H1 (cell line): Measurements from ENCODE around the gene SIDT1. TPM values are rescaled to one million over a fixed set of nuclear protein-coding genes. Genes with fewer than 3 reads are reported as not detected.
A peak's percentile ranks its signal among the peaks of the same experiment; 100 is the strongest.

ENCODE experiments used
- CTCF ChIA-PET: fragments of 300-600 bp; sonication (Branson Sonifier 250); formaldehyde crosslinking; loops from one replicate; lab custom pipeline; 2021; ENCODE audit not compliant: partially characterized antibody; lab: Charles Lee
- POLR2A ChIA-PET: fragments of 300-600 bp; sonication (Branson Sonifier 250); formaldehyde crosslinking; loops from one replicate; lab custom pipeline; 2021; ENCODE audit warnings: inconsistent platforms; ENCODE audit not compliant: partially characterized antibody; lab: Charles Lee
- DNase-seq, 2 experiments: peaks; one replicate each; pipeline versions ENCODE4 v3.0.0 to v3.0.0-alpha.2; 2010 to 2022; ENCODE audit warnings: low spot score in 2 of 2, low read depth in 1 of 2, mixed read lengths in 1 of 2
- FAIRE-seq: peaks from 2 replicates; lab custom pipeline; 2011; peaks lifted over from hg19 to GRCh38; lab: Jason Lieb, UNC
- H2AFZ ChIP-seq: 2 replicates; pipeline ENCODE4 v1.8.1; 2012; ENCODE audit warnings: low read length, inconsistent platforms
- H2AK5ac ChIP-seq: 2 replicates; pipeline ENCODE4 v1.6.1; 2013; ENCODE audit warnings: low read depth, low read length
- H2BK120ac ChIP-seq: replicated peaks from 2 replicates; pipeline ENCODE3; 2013; ENCODE audit warnings: low read depth, low read length, inconsistent platforms
- H2BK12ac ChIP-seq: 2 replicates; pipeline ENCODE4 v1.6.1; 2013; ENCODE audit warnings: low read depth, low read length
- H2BK15ac ChIP-seq: 2 replicates; pipeline ENCODE4 v1.6.1; 2013; ENCODE audit warnings: low read length
- H2BK20ac ChIP-seq: 2 replicates; pipeline ENCODE4 v1.6.1; 2013; ENCODE audit warnings: low read length
- H2BK5ac ChIP-seq: 2 replicates; pipeline ENCODE4 v1.6.1; 2013; ENCODE audit warnings: low read depth, low read length
- H3K14ac ChIP-seq: 2 replicates; pipeline ENCODE4 v1.6.1; 2013; ENCODE audit warnings: inconsistent platforms; ENCODE audit not compliant: insufficient read length
- H3K18ac ChIP-seq: 2 replicates; pipeline ENCODE4 v1.6.1; 2013; ENCODE audit warnings: low read length; ENCODE audit errors: extremely low read depth
- H3K23ac ChIP-seq: 2 replicates; pipeline ENCODE4 v1.6.1; 2013; ENCODE audit warnings: inconsistent platforms; ENCODE audit not compliant: insufficient read length
- H3K23me2 ChIP-seq: 2 replicates; pipeline ENCODE4 v1.6.1; 2013; ENCODE audit warnings: low read depth, low read length
- H3K27ac ChIP-seq: 2 replicates; pipeline ENCODE4 v1.6.1; 2011; ENCODE audit warnings: low read depth, low read length, inconsistent platforms
- H3K27me3 ChIP-seq, 4 experiments: replicated peaks in 1 of 4; 1 replicate in 1 of 4; 2 replicates in 3 of 4; pipeline versions ENCODE4 v1.6.1 to v1.8.1; 2011 to 2013; ENCODE audit warnings: low read length in 3 of 4, mild to moderate bottlenecking in 3 of 4, inconsistent platforms in 2 of 4, mixed read lengths in 2 of 4, moderate library complexity in 1 of 4; ENCODE audit not compliant: control insufficient read depth in 3 of 4, insufficient read depth in 3 of 4; ENCODE audit errors: extremely low read depth in 1 of 4
- H3K36me3 ChIP-seq, 4 experiments: 2 replicates each; pipeline versions ENCODE4 v1.6.1 to v1.8.1; 2011 to 2013; ENCODE audit warnings: mild to moderate bottlenecking in 4 of 4, low read length in 3 of 4, moderate library complexity in 2 of 4, control low read depth in 1 of 4, inconsistent platforms in 1 of 4; ENCODE audit not compliant: insufficient read depth in 4 of 4, control insufficient read depth in 2 of 4
- H3K4ac ChIP-seq: replicated peaks from 2 replicates; pipeline ENCODE3; 2013; ENCODE audit warnings: low read length, low read depth, mixed read lengths, inconsistent platforms; ENCODE audit not compliant: insufficient read length
- H3K4me1 ChIP-seq, 4 experiments: replicated peaks in 1 of 4; 1 replicate in 1 of 4; 2 replicates in 3 of 4; pipeline versions ENCODE4 v1.6.1 to v1.8.1; 2011 to 2013; ENCODE audit warnings: low read length in 3 of 4, inconsistent platforms in 2 of 4, mixed read lengths in 1 of 4; ENCODE audit not compliant: insufficient read depth in 4 of 4, control insufficient read depth in 3 of 4
- H3K4me2 ChIP-seq, 2 experiments: 2 replicates each; pipeline versions ENCODE4 v1.6.1 to v1.8.1; 2011 to 2013; ENCODE audit warnings: low read depth in 2 of 2, low read length in 2 of 2, control low read depth in 1 of 2, inconsistent platforms in 1 of 2, mild to moderate bottlenecking in 1 of 2; ENCODE audit not compliant: insufficient read depth in 1 of 2
- H3K4me3 ChIP-seq, 4 experiments: fragments of 200-600, 300-600 bp in 1 of 4; sonication (generic), shearing (Covaris generic), sonication (Bioruptor Twin) in 1 of 4; 2 replicates each; pipeline versions ENCODE4 v1.5.1 to v1.8.1; 2011 to 2016; ENCODE audit warnings: low read length in 4 of 4, low read depth in 3 of 4, control low read depth in 2 of 4, inconsistent platforms in 2 of 4, mild to moderate bottlenecking in 2 of 4, mixed read lengths in 1 of 4, moderate library complexity in 1 of 4; ENCODE audit not compliant: insufficient read depth in 2 of 4; ENCODE audit errors: extremely low read depth in 1 of 4
- H3K56ac ChIP-seq: replicated peaks from 2 replicates; pipeline ENCODE3; 2013; ENCODE audit warnings: low read depth, mild to moderate bottlenecking, mixed read lengths, low read length, inconsistent platforms; ENCODE audit not compliant: insufficient read length
- H3K79me1 ChIP-seq: 2 replicates; pipeline ENCODE4 v1.6.1; 2013; ENCODE audit warnings: low read depth, low read length, control low read depth
- H3K79me2 ChIP-seq, 2 experiments: 2 replicates each; pipeline versions ENCODE4 v1.6.1 to v1.8.1; 2012 to 2013; ENCODE audit warnings: low read length in 2 of 2, mild to moderate bottlenecking in 2 of 2, inconsistent platforms in 1 of 2; ENCODE audit not compliant: insufficient read depth in 2 of 2, control insufficient read depth in 1 of 2
- H3K9ac ChIP-seq, 4 experiments: replicated peaks in 1 of 4; 1 replicate in 1 of 4; 2 replicates in 3 of 4; pipeline versions ENCODE4 v1.6.1 to v1.8.1; 2011 to 2013; ENCODE audit warnings: low read depth in 3 of 4, low read length in 3 of 4, control low read depth in 2 of 4, mild to moderate bottlenecking in 2 of 4, moderate library complexity in 2 of 4, inconsistent platforms in 1 of 4; ENCODE audit errors: extremely low read depth in 1 of 4
- H3K9me3 ChIP-seq, 2 experiments: 2 replicates each; pipeline versions ENCODE4 v1.6.1 to v1.8.1; 2012 to 2013; ENCODE audit warnings: mild to moderate bottlenecking in 2 of 2, moderate library complexity in 2 of 2, control low read depth in 1 of 2, inconsistent platforms in 1 of 2, low read depth in 1 of 2, low read length in 1 of 2, mixed read lengths in 1 of 2; ENCODE audit not compliant: insufficient read depth in 2 of 2
- H4K20me1 ChIP-seq, 2 experiments: replicated peaks in 1 of 2; 2 replicates each; pipeline versions ENCODE3 to v1.8.1; 2011 to 2013; ENCODE audit warnings: inconsistent platforms in 2 of 2, low read length in 2 of 2, mild to moderate bottlenecking in 1 of 2; ENCODE audit not compliant: insufficient read depth in 2 of 2, control insufficient read depth in 1 of 2
- H4K5ac ChIP-seq: 2 replicates; pipeline ENCODE4 v1.6.1; 2013; ENCODE audit warnings: low read length, low read depth, mixed read lengths, inconsistent platforms; ENCODE audit not compliant: insufficient read length
- H4K8ac ChIP-seq: 2 replicates; pipeline ENCODE4 v1.8.0; 2013; ENCODE audit warnings: mild to moderate bottlenecking, moderate library complexity, low read length, inconsistent platforms; ENCODE audit not compliant: insufficient read depth; ENCODE audit errors: extremely low read depth
- H4K91ac ChIP-seq: replicated peaks from 2 replicates; pipeline ENCODE3; 2013; ENCODE audit warnings: low read length, mixed read lengths, inconsistent platforms; ENCODE audit not compliant: insufficient read length
- EGR1 ChIP-seq: IDR thresholded peaks from 2 replicates; pipeline ENCODE4 v1.6.1; 2011; ENCODE audit warnings: low read depth, low read length, borderline replicate concordance
- GTF2F1 ChIP-seq: IDR thresholded peaks from 2 replicates; pipeline ENCODE4 v1.6.1; 2012; ENCODE audit warnings: low read depth, low read length, improper control_type of control experiment, borderline replicate concordance
- SIX5 ChIP-seq: IDR thresholded peaks from 2 replicates; pipeline ENCODE4 v1.6.1; 2011; ENCODE audit warnings: mild to moderate bottlenecking, low read depth, low read length
- WGBS, 2 experiments: shearing (Covaris generic) in 1 of 2; methylation state at CpG; one replicate each; pipeline versions ENCODE4 v1.1.6 to v1.1.7; 2013 to 2015; ENCODE audit warnings: low lambda C conversion rate in 2 of 2, mixed read lengths in 2 of 2, inconsistent platforms in 1 of 2, low coverage in 1 of 2, missing lambda C conversion rate in 1 of 2; ENCODE audit not compliant: insufficient replicate concordance in 2 of 2, insufficient coverage in 1 of 2, insufficient read length in 1 of 2; ENCODE audit errors: extremely low coverage in 1 of 2, missing lambda C conversion rate in 1 of 2; 5-methylcytosine and 5-hydroxymethylcytosine counted together
- polyA plus RNA-seq, 7 experiments: library from polyadenylated mRNA; depleted of rRNA in 3 of 7; stranded (reverse) in 5 of 7; unstranded in 2 of 7; fragments of >200 nt in 5 of 7; fragments of 200-250 nt in 2 of 7; gene quantifications; 1 replicate in 5 of 7; 2 replicates in 1 of 7; 4 replicates in 1 of 7; pipeline versions ENCODE4 v1.2.1 to v1.2.3, GENCODE V29; 2011 to 2013; ENCODE audit warnings: missing spikeins in 2 of 7, mixed read lengths in 2 of 7
- total RNA-seq: library from RNA; stranded (reverse); fragmentation: NEBNext Ultra II Directional; extraction: Animal tissue kit (Norgen Biotek cat#: 25700); gene quantifications from 2 replicates; pipeline ENCODE4 v1.2.1, GENCODE V29; 2021

SIDT1 gene
- total and polyA plus RNA-seq, 2 of the 8 experiments (the other 6 are each of a cell fraction or from before 2014, with no cell fraction given), result 0.06 TPM; not detected in 1

- no peak overlapping the region for H4K5ac ChIP-seq
- DNase-seq (no peak), FAIRE-seq (no peak)
- peak overlapping the region; percentile 18; the same call in 1 of the 2 replicates for H2BK12ac ChIP-seq
- H3K36me3 ChIP-seq, result no peaks in the 10 kb centered on the region
- peaks cover 3 to 18% (median 13%) of the 10 kb centered on the region in 4 experiments for H3K4me1 ChIP-seq
- H2BK5ac ChIP-seq, result no peak overlapping the region
- WGBS, 2 experiments, result 95% methylated on average over 11 of the region's 11 CpGs; no CpG with 5 or more reads in 1 of the 2 experiments
- H3K18ac ChIP-seq, result no peak overlapping the region
- no peak overlapping the region for H4K8ac ChIP-seq
- no peaks in the 10 kb centered on the region for H3K23me2 ChIP-seq
- H3K27ac ChIP-seq, result no peak overlapping the region
- H3K4me3 ChIP-seq, result no peak overlapping the region
- no peak overlapping the region for H3K4ac ChIP-seq
- H3K56ac ChIP-seq, result no peak overlapping the region
- H2AK5ac ChIP-seq, result no peak overlapping the region
- no peak overlapping the region for H3K14ac ChIP-seq
- no peak overlapping the region for H4K91ac ChIP-seq
- H2BK120ac ChIP-seq, result no peak overlapping the region
- H3K79me2 ChIP-seq, result no peaks in the 10 kb centered on the region
- H3K79me1 ChIP-seq, result no peaks in the 10 kb centered on the region
- ChIA-PET CTCF (interaction anchor here (1.1 to 3.5 kb wide), 2 partner anchors 107 to 110 kb away, joined by 3 to 11 read pairs; no protein-coding TSS in a partner anchor), POLR2A (no interaction called here)
- no peaks in the 10 kb centered on the region for H3K27me3 ChIP-seq
- H2BK15ac ChIP-seq, result no peak overlapping the region; the same call in 1 of the 2 replicates
- H3K4me2 ChIP-seq, result no peak overlapping the region
- H3K23ac ChIP-seq, result no peak overlapping the region
- no peaks in the 10 kb centered on the region for H4K20me1 ChIP-seq
- H3K9ac ChIP-seq, result no peak overlapping the region
- no peaks in the 10 kb centered on the region for H3K9me3 ChIP-seq
- H2BK20ac ChIP-seq, result no peak overlapping the region
- H2AFZ ChIP-seq, result no peak overlapping the region
- TF ChIP-seq SIX5 (no peak), EGR1 (no peak), GTF2F1 (no peak)
These were observed 70.5 kb downstream of the SIDT1 start for GRCh38 chr3:113602836-113603235.
